K562 (cell line): ENCODE measurements around the gene HTR4. TPM values are rescaled to one million over a fixed set of nuclear protein-coding genes. Genes with fewer than 3 reads are reported as not detected.

Experiments
- ATAC-seq: fragments of 200-7000 bp; cut with Tn5 transposase; 3 replicates; pipeline ENCODE4 v1.9.1; 2020; ENCODE audit warnings: moderate library complexity
- BruUV-seq: library from RNA; stranded (reverse); fragments of 400-500 nt; replicated peaks from 2 replicates; lab custom pipeline; 2021; lab: Mats Ljungman, UMichigan
- CTCF ChIA-PET: fragments of 300-600 bp; formaldehyde crosslinking; extraction: SDS; loops from one replicate; lab custom pipeline; 2021; ENCODE audit warnings: low intra/inter-chr PET ratio; lab: Yijun Ruan, JAX
- POLR2A ChIA-PET: fragments of 300-600, 350-650 bp; sonication (Branson Sonifier 250); formaldehyde crosslinking; extraction: SDS; loops from one replicate; lab custom pipeline; 2021; ENCODE audit warnings: antibody characterized with exemption, inconsistent platforms; lab: Yijun Ruan, JAX
- DNase-seq, 4 experiments: peaks; one replicate each; pipeline versions ENCODE4 v3.0.0 to v3.0.0-alpha.2; 2011 to 2018; ENCODE audit warnings: low spot score in 3 of 4, mixed read lengths in 3 of 4; ENCODE audit errors: extremely low read depth in 1 of 4
- FAIRE-seq: peaks from 2 replicates; lab custom pipeline; 2011; peaks lifted over from hg19 to GRCh38; lab: Jason Lieb, UNC
- H2AFZ ChIP-seq: 2 replicates; pipeline ENCODE4 v1.6.0; 2011; ENCODE audit warnings: low read depth, low read length, control low read depth, inconsistent platforms
- H3K27ac ChIP-seq: fragments of 200-600 bp; 3 replicates; pipeline ENCODE4 v1.8.0; 2011; ENCODE audit warnings: low read depth, mild to moderate bottlenecking, control low read depth, inconsistent platforms, low read length, moderate library complexity, mixed read lengths; ENCODE audit errors: extremely low read depth
- H3K27me3 ChIP-seq, 2 experiments: fragments of 300-600 bp in 1 of 2; 2 replicates in 1 of 2; 3 replicates in 1 of 2; pipeline versions ENCODE4 v1.6.0 to v1.8.0; 2011; ENCODE audit warnings: inconsistent platforms in 2 of 2, low read length in 2 of 2, mild to moderate bottlenecking in 1 of 2, mixed read lengths in 1 of 2, moderate library complexity in 1 of 2; ENCODE audit not compliant: control insufficient read depth in 2 of 2, insufficient read depth in 2 of 2
- H3K36me3 ChIP-seq: fragments of 300-600 bp; 3 replicates; pipeline ENCODE4 v1.8.0; 2011; ENCODE audit warnings: mild to moderate bottlenecking, low read length, inconsistent platforms; ENCODE audit not compliant: control insufficient read depth, insufficient read depth
- H3K4me1 ChIP-seq, 2 experiments: fragments of 200-600 bp in 1 of 2; replicated peaks in 1 of 2; 2 replicates in 1 of 2; 3 replicates in 1 of 2; pipeline versions ENCODE4 v1.5.1 to v1.8.0; 2011; ENCODE audit warnings: inconsistent platforms in 2 of 2, low read length in 2 of 2, mild to moderate bottlenecking in 1 of 2, mixed read lengths in 1 of 2, moderate library complexity in 1 of 2; ENCODE audit not compliant: control insufficient read depth in 2 of 2, insufficient read depth in 2 of 2
- H3K4me2 ChIP-seq: 2 replicates; pipeline ENCODE4 v1.6.1; 2011; ENCODE audit warnings: low read length, control low read depth, inconsistent platforms, mixed read lengths; ENCODE audit not compliant: insufficient read depth
- H3K4me3 ChIP-seq: fragments of 200-600 bp; sonication (generic), shearing (Covaris generic); 2 replicates; pipeline ENCODE4 v1.5.1; 2016; ENCODE audit warnings: control low read depth, inconsistent platforms
- H3K79me2 ChIP-seq: fragments of 200-600 bp; 3 replicates; pipeline ENCODE4 v1.8.0; 2011; ENCODE audit warnings: low read length, inconsistent platforms; ENCODE audit not compliant: control insufficient read depth, insufficient read depth
- H3K9ac ChIP-seq, 2 experiments: 2 replicates each; pipeline versions ENCODE4 v1.6.0 to v1.6.1; 2011; ENCODE audit warnings: low read depth in 2 of 2, low read length in 2 of 2, control low read depth in 1 of 2, inconsistent platforms in 1 of 2, mild to moderate bottlenecking in 1 of 2, mixed read lengths in 1 of 2; ENCODE audit not compliant: insufficient read depth in 1 of 2
- H3K9me1 ChIP-seq: one replicate; pipeline ENCODE4 v1.6.0; 2011; ENCODE audit warnings: inconsistent platforms, mild to moderate bottlenecking, low read length, moderate library complexity; ENCODE audit not compliant: control insufficient read depth, insufficient read depth
- H3K9me3 ChIP-seq: replicated peaks from 2 replicates; pipeline ENCODE4 v1.5.1; 2011; ENCODE audit warnings: low read depth, low read length, inconsistent platforms; ENCODE audit not compliant: control insufficient read depth, insufficient read depth
- H4K20me1 ChIP-seq: replicated peaks from 2 replicates; pipeline ENCODE4 v1.6.1; 2011; ENCODE audit warnings: low read length, inconsistent platforms, mixed read lengths; ENCODE audit not compliant: control insufficient read depth, insufficient read depth
- CBX5 ChIP-seq: IDR thresholded peaks from 2 replicates; pipeline ENCODE4 v1.6.1; 2014; ENCODE audit warnings: low read depth, borderline replicate concordance
- FOXM1 ChIP-seq, 2 experiments: fragments of 450-650 bp in 1 of 2; sonication (generic) in 1 of 2; formaldehyde crosslinking in 1 of 2; IDR thresholded peaks; 2 replicates each; pipeline versions ENCODE4 v1.6.1 to v1.9.0; 2017 to 2022; ENCODE audit warnings: low read depth in 2 of 2, mild to moderate bottlenecking in 2 of 2, missing genetic modification reagents in 1 of 2, moderate library complexity in 1 of 2
- HMGN3 ChIP-seq: IDR thresholded peaks from 2 replicates; pipeline ENCODE4 v1.6.1; 2011; ENCODE audit warnings: borderline replicate concordance, low read depth, mild to moderate bottlenecking, mixed read lengths, low read length; ENCODE audit not compliant: insufficient read length; ENCODE audit errors: extremely low read depth
- MAFF ChIP-seq: IDR thresholded peaks from 2 replicates; pipeline ENCODE4 v1.6.1; 2012; ENCODE audit warnings: low read length, improper control_type of control experiment
- MAFG ChIP-seq: fragments of 450-650 bp; conservative IDR thresholded peaks from 2 replicates; pipeline ENCODE4 v1.6.1; 2016; ENCODE audit warnings: missing genetic modification characterization, missing compliant biosample characterization
- PHB2 ChIP-seq: fragments of 450-650 bp; IDR thresholded peaks from 2 replicates; pipeline ENCODE4 v1.6.1; 2017; ENCODE audit warnings: low read depth
- POLR2H ChIP-seq: IDR thresholded peaks from 2 replicates; pipeline ENCODE4 v1.6.1; 2016; ENCODE audit warnings: missing genetic modification characterization, low read depth, mild to moderate bottlenecking, control low read depth, missing compliant biosample characterization, moderate library complexity
- SRSF7 ChIP-seq: fragments of 200-400 bp; formaldehyde crosslinking; optimal IDR thresholded peaks from 2 replicates; pipeline ENCODE3; 2017; ENCODE audit warnings: mild to moderate bottlenecking, low read depth, low read length
- WHSC1 ChIP-seq: IDR thresholded peaks from one replicate; pipeline ENCODE4 v1.6.1; 2012; ENCODE audit warnings: low read length, control low read depth, inconsistent platforms
- ZFP30 ChIP-seq: fragments of 250-450 bp; sonication (Bioruptor Pico); IDR thresholded peaks from 2 replicates; pipeline ENCODE4 v1.8.0; 2022; ENCODE audit warnings: moderate library complexity, mild to moderate bottlenecking, inconsistent platforms, borderline replicate concordance
- ZNF316 ChIP-seq: fragments of 450-650 bp; IDR thresholded peaks from 2 replicates; pipeline ENCODE4 v1.6.1; 2016
- ZNF79 ChIP-seq: fragments of 250-450 bp; sonication (Bioruptor Pico); IDR thresholded peaks from 2 replicates; pipeline ENCODE4 v1.4.0; 2020; ENCODE audit warnings: low read depth, mild to moderate bottlenecking, moderate library complexity
- ZSCAN29 ChIP-seq: fragments of 450-650 bp; IDR thresholded peaks from 2 replicates; pipeline ENCODE4 v1.6.1; 2017
- WGBS: fragments of 100-300 bp; shearing (Covaris generic); methylation state at CpG from one replicate; pipeline ENCODE4 v1.1.6; 2016; ENCODE audit warnings: low coverage, mixed read lengths; ENCODE audit not compliant: insufficient coverage; ENCODE audit errors: missing lambda C conversion rate; 5-methylcytosine and 5-hydroxymethylcytosine counted together
- in situ Hi-C: fragments of 300-500 bp; cut with MboI; formaldehyde crosslinking; loops from 4 replicates; pipeline ENCODE4 v1.15.0; 2018; ENCODE audit warnings: inconsistent platforms, mixed read lengths
- intact Hi-C: fragments of 100-400 bp; cut with micrococcal nuclease; formaldehyde crosslinking; loops from 2 replicates; pipeline ENCODE4 v1.14.2; 2022
- polyA plus RNA-seq, 8 experiments: library from polyadenylated mRNA; depleted of rRNA in 4 of 8; stranded (reverse) in 5 of 8; unstranded in 3 of 8; fragments of >200 nt; fragmentation: Nextera tagmentation in 2 of 8; fragmentation: Illumina TruSeq in 1 of 8; extraction: Ambion mirVana in 2 of 8; extraction: Trizol in 1 of 8; gene quantifications; 2 replicates each; pipeline versions ENCODE4 v1.2.1 to v1.2.3, GENCODE V29; 2011 to 2014; ENCODE audit warnings: inconsistent platforms in 1 of 8, missing spikeins in 1 of 8
- total RNA-seq, 7 experiments: library from RNA; depleted of rRNA in 6 of 7; stranded (reverse); fragments of >200 nt in 6 of 7; fragmentation: Illumina TruSeq in 2 of 7; extraction: Trizol in 2 of 7; gene quantifications; 2 replicates each; pipeline versions ENCODE4 v1.2.1 to v1.2.3, GENCODE V29; 2011 to 2021; ENCODE audit warnings: low replicate concordance in 1 of 7
- TF ChIP-seq, protein P1 (sequence below): sonication (generic); formaldehyde crosslinking; IDR thresholded peaks from 2 replicates; pipeline ENCODE4 v1.8.1; 2023; ENCODE audit warnings: mild to moderate bottlenecking, missing genetic modification reagents

Gene HTR4
- total and polyA plus RNA-seq, 9 of the 15 experiments (the other 6 are each of a cell fraction or from before 2014, with no cell fraction given) = 0.13 TPM; not detected in 8

DNA sequence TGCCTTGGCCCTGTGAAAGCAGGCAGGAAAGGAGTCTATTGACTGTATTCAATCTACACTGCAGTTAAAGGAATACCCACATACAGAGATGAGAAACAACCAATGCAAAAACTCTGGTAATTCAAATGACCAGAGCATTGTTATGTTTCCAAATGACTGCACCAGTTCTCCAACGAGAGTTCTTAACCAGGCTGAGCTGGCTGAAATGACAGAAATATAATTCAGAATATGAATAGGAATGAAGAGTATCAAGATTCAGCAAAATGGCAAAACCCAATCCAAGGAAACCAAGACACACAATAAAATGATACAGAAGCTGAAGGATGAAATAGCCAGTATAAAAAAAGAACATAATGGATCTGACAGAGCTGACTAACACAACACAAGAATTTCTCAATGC, 119.1 kb downstream of the HTR4 start:
- Histone ChIP-seq H3K4me1 (no peaks in the 10 kb centered on the region), H3K4me3 (no peak overlapping the region), H3K79me2 (no peaks in the 10 kb centered on the region), H3K9me1 (no peaks in the 10 kb centered on the region), H2AFZ (no peak overlapping the region), H3K9ac (no peak overlapping the region), H3K4me2 (no peak overlapping the region), H4K20me1 (no peaks in the 10 kb centered on the region), H3K27me3 (no peaks in the 10 kb centered on the region), H3K36me3 (no peaks in the 10 kb centered on the region), H3K27ac (no peak overlapping the region), H3K9me3 (no peaks in the 10 kb centered on the region)
- DNase-seq (no peak), ATAC-seq (no peak), FAIRE-seq (no peak)
- in situ Hi-C loops = no loop called here
- POLR2A ChIA-PET = interaction anchor here (1.3 kb wide), 1 partner anchor 10 kb away, joined by 3 read pairs; no protein-coding TSS in a partner anchor
- no peak for TF ChIP-seq HMGN3
- no TSS peak for BruUV-seq
- 0% methylated on average over 1 of the region's 1 CpG for WGBS
- intact Hi-C loops = no loop called here
- CTCF ChIA-PET = no interaction called here

DNA sequence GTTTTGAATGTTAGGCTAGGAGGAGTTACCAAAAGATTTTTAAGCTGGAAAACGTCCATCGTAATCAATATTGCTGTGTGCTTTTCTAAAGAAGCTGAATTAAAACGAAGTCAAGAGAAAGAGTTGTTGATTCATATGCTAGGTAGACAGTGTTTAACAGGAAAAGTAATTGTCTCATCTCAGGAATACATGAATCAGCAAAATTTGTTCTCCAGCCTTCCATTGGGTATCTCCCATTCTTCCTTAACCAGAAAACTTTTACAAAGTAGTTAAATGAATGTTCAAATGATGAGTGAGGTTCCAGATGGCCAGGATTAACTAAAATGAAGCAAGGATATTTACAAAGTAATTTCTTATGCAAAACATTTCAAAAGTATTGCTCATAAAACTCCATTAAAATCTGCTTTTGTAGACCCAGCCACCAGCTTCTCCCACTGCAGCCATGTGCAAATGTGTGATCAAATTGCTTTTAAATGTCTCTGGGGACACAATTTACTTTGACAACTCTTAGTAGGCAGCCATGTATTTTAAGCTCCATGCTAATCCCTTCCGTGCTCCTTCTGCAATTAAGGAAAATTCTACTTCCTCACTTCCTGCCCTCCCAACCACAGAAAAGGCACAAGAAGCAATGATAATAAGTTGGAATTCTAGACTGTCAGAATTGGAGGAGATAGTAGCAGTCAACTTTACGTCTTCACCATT, 121.2 kb downstream of the HTR4 start:
- no peak overlapping the region for H3K4me2 ChIP-seq
- no peaks in the 10 kb centered on the region for H4K20me1 ChIP-seq
- BruUV-seq = no TSS peak
- H3K27me3 ChIP-seq = no peaks in the 10 kb centered on the region
- FAIRE-seq (no peak), DNase-seq (no peak), ATAC-seq (no peak)
- no peak overlapping the region for H3K9ac ChIP-seq
- no peak overlapping the region for H3K27ac ChIP-seq
- H3K36me3 ChIP-seq = no peaks in the 10 kb centered on the region
- in situ Hi-C loops = no loop called here
- H3K4me1 ChIP-seq = no peaks in the 10 kb centered on the region
- H3K4me3 ChIP-seq = no peak overlapping the region
- WGBS = 0% methylated on average over 5 of the region's 5 CpGs
- intact Hi-C loops = no loop called here
- H3K9me3 ChIP-seq = peaks cover 7% of the 10 kb centered on the region
- H2AFZ ChIP-seq = no peak overlapping the region
- H3K9me1 ChIP-seq = no peaks in the 10 kb centered on the region
- ChIA-PET CTCF (no interaction called here), POLR2A (no interaction called here)
- H3K79me2 ChIP-seq = no peaks in the 10 kb centered on the region
- no peak for TF ChIP-seq PHB2
- TF ChIP-seq ZNF79 (CRISPR knock-in tag) = no peak
- TF ChIP-seq POLR2H (tag) = no peak
- no peak for TF ChIP-seq CBX5
- peak; percentile 61 for TF ChIP-seq MAFF
- peak; percentile 68 for TF ChIP-seq MAFG (tag)
- TF ChIP-seq WHSC1 = no peak
- no peak for TF ChIP-seq SRSF7
- TF ChIP-seq ZSCAN29 = no peak
- TF ChIP-seq, protein P1, sequence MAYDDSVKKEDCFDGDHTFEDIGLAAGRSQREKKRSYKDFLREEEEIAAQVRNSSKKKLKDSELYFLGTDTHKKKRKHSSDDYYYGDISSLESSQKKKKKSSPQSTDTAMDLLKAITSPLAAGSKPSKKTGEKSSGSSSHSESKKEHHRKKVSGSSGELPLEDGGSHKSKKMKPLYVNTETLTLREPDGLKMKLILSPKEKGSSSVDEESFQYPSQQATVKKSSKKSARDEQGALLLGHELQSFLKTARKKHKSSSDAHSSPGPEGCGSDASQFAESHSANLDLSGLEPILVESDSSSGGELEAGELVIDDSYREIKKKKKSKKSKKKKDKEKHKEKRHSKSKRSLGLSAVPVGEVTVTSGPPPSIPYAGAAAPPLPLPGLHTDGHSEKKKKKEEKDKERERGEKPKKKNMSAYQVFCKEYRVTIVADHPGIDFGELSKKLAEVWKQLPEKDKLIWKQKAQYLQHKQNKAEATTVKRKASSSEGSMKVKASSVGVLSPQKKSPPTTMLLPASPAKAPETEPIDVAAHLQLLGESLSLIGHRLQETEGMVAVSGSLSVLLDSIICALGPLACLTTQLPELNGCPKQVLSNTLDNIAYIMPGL = no peak
- TF ChIP-seq ZFP30 (CRISPR knock-in tag) = no peak
- TF ChIP-seq FOXM1 (IDR thresholded peaks at IDR 0.05; ENCODE audit: low read depth) = no peak
- TF ChIP-seq FOXM1 (CRISPR knock-in tag; IDR thresholded peaks at IDR 0.05; ENCODE audit: low read depth) = no peak
- peak; percentile 86 for TF ChIP-seq ZNF316
